GM19324 (cell line): ENCODE measurements around the gene TIMM21.

Source experiments
- ATAC-seq: cut with Tn5 transposase; IDR thresholded peaks from one replicate; pipeline ENCODE4 v1.9.1; 2021; ENCODE audit warnings: mild to moderate bottlenecking, moderate library complexity; ENCODE audit not compliant: unreplicated experiment, low FRiP score

TIMM21 gene

DNA sequence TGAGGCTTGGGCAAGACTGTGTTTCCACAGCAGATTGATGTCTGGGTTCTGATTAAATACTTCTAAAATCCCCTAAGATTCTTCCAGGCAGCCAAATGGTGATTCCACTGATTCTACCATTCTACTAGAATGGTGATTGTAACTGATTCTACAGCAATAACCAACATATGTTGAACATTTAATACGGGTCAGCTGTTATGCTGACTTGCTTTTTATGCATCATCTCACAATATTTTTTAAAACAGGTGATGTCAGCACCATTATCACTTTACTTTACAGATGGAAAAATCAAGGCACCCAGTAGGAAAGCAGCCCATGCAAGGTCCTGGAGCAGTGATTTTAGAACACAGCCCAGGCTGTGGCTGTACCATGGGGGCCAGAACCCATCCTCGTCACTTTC lies 37.5 kb downstream of the TIMM21 start:
- ATAC-seq: no peak

DNA sequence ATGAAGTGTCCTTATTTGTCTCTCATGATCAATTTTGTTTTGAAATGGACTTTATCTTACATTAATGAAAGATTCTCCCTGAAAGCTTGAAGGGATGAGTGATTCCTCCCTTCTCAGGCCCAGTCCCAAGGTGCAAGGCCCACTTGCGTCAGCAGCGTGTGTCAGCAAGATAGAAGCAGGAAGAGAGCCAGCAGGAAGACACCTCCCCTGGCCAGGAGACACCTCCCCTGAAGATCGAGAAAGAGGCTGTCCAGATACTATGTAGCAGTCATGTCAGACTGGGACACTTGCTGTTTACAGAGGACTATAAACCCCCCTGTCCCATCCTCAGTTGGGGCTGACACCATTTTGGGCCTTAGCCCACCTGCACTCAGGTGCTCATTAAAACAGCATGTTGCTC lies 38.3 kb downstream of the TIMM21 start:
- no peak for ATAC-seq

DNA sequence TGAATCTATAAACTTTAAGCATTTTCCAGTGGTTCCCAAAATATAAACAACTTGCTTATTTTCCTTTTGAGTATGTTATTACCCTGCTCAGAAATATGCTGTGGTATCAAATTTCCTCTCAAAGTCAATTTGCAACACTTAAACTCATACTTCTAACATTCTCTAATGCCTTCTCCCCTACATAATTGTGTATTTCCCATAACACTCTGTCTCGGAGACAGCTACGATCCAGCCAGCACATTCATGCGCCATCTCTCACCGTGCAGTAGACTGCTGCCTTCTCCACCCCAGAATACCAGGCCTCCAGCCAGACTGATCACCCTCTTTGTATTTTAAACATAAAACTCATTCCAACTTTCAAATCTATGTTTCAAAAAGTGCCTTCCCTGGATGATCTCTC lies 41.8 kb downstream of the TIMM21 start:
- no peak for ATAC-seq

DNA sequence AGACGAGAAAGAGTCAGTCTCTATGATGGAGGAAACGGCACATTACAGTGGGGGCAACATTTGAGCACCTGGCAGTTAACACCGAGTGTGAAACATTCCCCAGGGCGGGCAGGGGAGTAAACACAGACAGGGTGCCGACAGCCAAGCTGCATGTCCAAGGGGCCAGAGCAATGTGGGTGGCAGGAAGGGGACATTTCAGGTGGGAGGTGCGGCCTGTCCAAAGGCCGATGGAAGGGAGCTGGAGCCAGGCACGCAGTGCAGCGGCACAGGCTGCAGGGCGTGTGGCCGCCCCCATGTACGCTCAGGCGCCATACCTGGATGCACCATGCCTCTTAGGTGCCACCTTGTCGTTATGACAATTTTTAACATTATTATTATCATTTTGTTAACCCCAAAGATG lies 43.3 kb downstream of the TIMM21 start:
- no peak for ATAC-seq

DNA sequence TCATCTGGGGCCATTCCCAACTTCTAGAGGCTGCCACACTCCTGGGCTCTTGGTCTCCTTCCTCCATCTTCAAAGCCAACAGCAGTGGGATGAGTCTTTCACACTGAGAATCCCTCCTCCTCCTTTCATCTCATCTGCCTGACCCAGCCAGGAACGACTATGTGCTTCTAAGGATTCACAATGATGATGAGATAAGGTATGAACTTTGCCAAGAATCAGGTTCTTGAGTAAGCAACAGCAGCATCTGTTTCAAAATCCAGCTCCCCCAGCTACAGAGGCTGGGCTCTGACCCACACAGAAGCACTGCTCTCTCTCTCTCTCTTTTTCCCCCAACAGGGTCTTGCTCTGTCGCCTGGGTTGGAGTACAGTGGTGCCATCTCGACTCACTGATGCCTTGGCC lies 46.4 kb downstream of the TIMM21 start:
- no peak for ATAC-seq

DNA sequence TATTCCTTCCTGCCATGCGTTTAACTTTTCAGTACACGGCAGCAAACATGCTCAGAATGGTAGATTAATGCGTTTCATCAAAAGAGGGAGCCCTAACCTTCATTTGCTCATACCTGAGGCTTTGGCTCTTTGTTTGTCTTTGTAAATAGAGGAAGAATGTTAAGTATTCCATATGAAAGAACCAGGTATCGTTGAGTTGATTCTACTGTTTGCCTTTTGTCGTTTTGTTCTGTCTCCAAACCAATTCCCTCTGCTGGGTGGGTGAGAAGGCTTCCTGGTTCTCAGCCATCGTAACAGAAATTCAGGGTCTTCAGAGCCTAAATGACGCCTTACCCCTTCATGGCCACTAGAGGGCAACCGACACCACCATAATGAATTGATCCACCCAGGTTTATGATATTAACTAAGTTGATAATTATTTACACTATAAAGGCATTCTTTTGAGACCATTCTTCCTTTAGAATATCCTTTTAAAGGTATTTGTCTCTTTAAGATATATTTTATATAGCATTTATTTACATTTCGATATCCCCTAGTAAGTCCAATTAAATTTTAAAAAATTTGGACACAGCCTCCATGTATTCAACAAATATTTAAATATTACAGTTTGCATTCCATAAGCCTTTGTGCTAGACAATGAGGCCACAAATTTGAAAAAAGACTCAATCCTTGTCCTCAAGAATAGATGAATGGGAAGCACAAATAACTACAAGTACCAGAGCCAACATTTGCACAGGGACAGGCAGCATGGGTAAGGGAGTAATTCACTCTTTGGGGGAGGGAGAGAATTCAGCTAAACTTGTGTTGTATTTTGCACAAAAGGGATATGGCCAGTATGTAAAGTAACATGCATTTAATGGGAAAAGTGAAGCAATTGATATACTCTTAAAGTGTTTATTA lies 48.1 kb downstream of the TIMM21 start:
- peak; percentile 72 for ATAC-seq

DNA sequence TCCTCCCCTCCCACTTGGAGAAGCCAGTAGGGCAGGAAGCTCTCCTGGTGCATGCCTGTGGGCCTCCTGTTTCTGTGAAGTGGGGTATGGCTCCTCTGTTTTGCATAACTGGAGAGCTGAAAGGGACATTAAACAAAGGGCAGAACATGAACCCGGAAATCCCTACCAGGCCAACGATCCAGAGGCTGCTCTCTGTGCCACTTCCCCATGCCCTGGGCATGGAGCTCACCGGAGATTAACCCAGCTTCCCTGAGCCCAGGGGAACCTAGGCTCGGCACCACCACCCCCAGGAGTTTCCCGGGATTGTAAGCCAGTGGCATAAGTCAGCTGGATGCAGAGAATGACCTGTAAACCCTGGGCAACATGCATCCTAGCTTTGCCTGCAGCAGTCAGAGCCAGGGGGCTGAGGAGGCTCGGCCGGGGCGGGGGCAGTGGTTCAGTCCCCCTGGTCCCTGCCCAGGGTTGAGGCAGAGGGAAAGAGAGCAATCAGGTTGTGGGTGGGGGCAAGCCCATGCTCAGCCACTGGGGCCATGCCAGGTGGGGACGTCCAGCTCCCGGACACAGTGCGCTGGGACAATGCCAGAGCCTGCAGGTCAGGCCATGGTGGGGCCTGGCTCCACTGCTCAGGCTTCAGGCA lies 49.5 kb downstream of the TIMM21 start:
- no peak for ATAC-seq

DNA sequence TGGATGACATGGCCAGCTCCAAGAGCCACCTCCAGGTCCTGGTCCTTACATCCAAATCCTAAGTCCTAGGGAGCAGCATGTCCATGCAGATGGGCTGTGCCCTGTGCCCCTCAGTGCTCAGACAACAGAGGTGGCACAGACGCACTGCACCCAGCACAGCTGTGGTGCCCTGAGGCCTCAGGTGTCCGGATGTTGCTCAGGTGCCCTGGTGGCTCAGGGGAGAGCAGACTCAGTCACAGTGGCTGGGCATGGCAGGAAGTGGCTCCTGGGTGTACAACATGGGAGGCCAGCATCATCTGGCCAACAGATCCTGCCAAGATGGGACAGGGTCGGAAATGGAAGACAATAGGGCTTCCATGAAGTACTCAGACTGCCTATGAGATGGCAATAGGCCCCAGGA lies 50.1 kb downstream of the TIMM21 start:
- ATAC-seq: no peak

DNA sequence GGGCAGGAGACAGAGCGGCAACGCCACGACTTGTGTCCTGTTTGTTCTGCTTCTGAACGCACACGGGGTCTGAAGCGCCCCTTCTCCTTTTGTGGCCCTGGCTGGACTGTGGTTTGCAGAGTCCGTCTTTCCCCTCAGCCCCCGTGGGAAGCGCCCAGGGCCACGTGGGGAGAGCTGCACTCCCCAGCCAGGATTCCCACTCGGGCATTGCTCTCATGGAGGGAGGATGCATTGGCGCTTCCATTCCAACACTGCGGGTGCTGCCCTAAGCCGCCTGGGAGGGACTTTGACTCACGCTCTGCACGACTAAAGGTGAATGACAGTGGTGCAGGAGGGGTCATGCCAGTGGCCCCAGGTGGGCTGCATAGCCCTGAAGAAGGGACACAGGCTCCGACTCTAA lies 52.5 kb downstream of the TIMM21 start:
- no peak for ATAC-seq

DNA sequence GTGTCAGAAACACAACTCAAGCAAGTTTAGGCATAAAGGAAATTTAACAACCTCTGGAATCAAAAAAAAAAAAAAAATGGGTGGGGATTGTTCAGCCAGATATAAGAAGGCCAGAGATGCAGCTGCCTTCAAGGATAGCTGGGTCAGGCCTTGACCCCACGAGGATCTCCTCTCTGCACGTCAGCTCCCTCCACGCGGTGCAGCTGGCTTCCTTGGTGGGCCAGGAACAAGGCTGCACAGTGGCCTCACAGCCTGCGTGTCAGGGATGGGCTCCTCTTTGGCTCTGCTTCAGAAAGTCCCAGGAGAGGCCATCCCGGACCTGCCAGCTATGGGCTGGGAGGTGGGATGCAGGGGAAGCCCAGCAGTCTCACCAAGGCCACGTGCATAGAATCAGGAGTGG lies 55.5 kb downstream of the TIMM21 start:
- ATAC-seq: no peak

DNA sequence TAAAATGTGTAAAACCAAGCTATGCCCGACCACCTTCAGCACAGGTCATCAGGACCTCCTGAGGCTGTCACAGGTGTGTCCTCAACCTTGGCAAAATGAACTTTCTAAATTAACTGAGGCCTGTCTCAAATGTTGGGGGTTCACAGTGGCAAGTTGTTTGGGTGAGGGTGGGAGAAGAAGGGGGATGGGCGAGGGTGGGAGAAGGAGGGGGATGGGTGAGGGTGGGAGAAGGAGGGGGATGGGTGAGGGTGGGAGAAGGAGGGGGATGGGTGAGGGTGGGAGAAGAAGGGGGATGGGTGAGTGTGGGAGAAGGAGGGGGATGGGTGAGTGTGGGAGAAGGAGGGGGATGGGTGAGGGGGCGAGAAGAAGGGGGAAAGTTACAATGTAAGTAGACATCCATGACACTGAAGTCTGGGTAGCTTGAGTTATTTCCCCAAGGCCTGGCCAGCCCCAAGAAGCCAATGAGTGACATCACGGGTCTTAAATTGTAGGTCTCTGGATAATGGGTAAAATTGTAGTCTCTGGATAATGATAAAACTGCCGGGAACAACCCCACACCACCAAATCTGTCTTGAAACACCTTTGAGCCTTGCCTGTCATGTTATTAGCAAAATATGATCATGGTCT lies 56.3 kb downstream of the TIMM21 start:
- ATAC-seq: no peak
